ENCODE measurements around the gene NOS3. TPM values are rescaled to one million over a fixed set of nuclear protein-coding genes. Genes with fewer than 3 reads are reported as not detected.
A peak's percentile ranks its signal among the peaks of the same experiment; 100 is the strongest.

The NOS3 gene
- polyA plus RNA-seq, 1 of the 3 experiments (the other 2 are of a cell fraction), result 0.41 TPM

DNA sequence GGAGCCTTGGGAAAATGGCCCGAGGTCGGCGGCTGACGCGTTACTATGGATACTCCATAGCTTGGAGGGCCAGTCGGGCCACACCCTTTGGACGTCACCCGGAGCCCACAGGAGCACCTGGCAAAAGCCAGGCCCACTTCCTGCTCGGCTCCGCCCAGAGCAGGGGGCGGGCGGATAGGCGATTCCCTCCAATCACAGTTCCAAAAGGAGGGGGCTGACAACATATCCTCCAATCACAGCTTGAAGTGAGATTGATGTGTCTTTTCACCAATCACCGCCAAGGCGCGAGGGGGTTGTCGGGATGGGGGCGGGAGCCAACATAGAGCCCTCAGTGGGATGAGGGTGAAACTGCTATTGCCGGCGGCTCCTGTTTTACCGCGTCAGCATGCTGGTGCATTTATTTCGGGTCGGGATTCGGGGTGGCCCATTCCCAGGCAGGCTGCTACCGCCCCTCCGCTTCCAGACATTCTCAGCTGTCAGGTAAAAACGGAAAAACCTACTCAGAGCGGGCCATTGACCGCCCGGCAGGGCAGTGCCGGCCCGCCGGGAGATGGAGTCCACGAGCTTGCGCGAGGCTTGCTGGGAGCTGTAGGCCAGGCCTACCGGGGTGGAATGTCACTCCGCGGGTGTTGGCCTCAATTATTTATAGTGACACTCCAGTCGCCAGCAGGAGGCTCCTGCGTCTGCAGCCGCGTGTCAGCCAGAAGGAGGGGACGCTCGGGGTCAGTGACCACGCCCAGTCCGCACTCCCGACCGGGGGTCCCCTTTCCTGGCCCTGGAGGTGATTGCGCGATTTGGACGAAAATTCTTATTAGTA lies 37.5 kb downstream of the NOS3 start, which contains the start of gene ABCB8:
TSS of gene ABCB8 (plus strand) at position 320 of the 817 bp plus-strand sequence. CDS start at position 386, 66 bp downstream.
- WGBS (ENCODE audit: low lambda C conversion rate), result 2% methylated on average over 44 of the region's 53 CpGs
- peak within 1 kb of the TSS; percentile 69 to 90 for H3K27ac ChIP-seq (ENCODE audit: low read depth in 2 of 2, low read length in 1 of 2)
- no peaks in the 10 kb centered on the region for H4K20me1 ChIP-seq (ENCODE audit: insufficient read depth)
- no peaks in the 10 kb centered on the region for H3K27me3 ChIP-seq (ENCODE audit: insufficient read depth)
- H3K9ac ChIP-seq, result peak within 1 kb of the TSS; percentile 74
- H3K4me3 ChIP-seq (ENCODE audit: low read depth in 2 of 2, low read length in 1 of 2), result peak within 1 kb of the TSS; percentile 84 to 85
- H2AFZ ChIP-seq (ENCODE audit: low read depth), result peak within 1 kb of the TSS; percentile 98
- peaks cover 0 to 15% of the 10 kb centered on the region in 2 experiments for H3K36me3 ChIP-seq (replicated peaks in 1 of 2; ENCODE audit: control insufficient read depth in 1 of 2, insufficient read depth in 2 of 2, low read length in 1 of 2)
- H3K9me3 ChIP-seq, result no peaks in the 10 kb centered on the region
- peaks cover 7 to 10% of the 10 kb centered on the region in 2 experiments; a peak in 2 of 4 replicates for H3K4me1 ChIP-seq (ENCODE audit: control insufficient read depth in 1 of 2, insufficient read depth in 2 of 2, low read depth in 1 of 2, low read length in 1 of 2)
- CTCF ChIA-PET, result interaction anchor here (0.7 to 6.4 kb wide), 26 partner anchors 8 to 250 kb away, joined by 3 to 73 read pairs (median 4); partner anchors contain the start of genes AGAP3, CDK5 and SLC4A2
- DNase-seq, result peak; percentile 100
- POLR2A ChIA-PET, result interaction anchor here (0.9 to 2.3 kb wide), 17 partner anchors 10 to 241 kb away, joined by 3 to 15 read pairs (median 5); partner anchors contain the start of genes ABCF2, CHPF2 and FASTK
- H3K9me2 ChIP-seq, result no peaks in the 10 kb centered on the region
- peaks cover 46% of the 10 kb centered on the region for H3K79me2 ChIP-seq (ENCODE audit: insufficient read depth)
- peak within 1 kb of the TSS; percentile 89 for H3K4me2 ChIP-seq
- H3F3A ChIP-seq (replicated peaks; ENCODE audit: insufficient read depth), result peaks cover 5% of the 10 kb centered on the region
- TF ChIP-seq, protein P1, sequence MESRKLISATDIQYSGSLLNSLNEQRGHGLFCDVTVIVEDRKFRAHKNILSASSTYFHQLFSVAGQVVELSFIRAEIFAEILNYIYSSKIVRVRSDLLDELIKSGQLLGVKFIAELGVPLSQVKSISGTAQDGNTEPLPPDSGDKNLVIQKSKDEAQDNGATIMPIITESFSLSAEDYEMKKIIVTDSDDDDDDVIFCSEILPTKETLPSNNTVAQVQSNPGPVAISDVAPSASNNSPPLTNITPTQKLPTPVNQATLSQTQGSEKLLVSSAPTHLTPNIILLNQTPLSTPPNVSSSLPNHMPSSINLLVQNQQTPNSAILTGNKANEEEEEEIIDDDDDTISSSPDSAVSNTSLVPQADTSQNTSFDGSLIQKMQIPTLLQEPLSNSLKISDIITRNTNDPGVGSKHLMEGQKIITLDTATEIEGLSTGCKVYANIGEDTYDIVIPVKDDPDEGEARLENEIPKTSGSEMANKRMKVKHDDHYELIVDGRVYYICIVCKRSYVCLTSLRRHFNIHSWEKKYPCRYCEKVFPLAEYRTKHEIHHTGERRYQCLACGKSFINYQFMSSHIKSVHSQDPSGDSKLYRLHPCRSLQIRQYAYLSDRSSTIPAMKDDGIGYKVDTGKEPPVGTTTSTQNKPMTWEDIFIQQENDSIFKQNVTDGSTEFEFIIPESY (IDR thresholded peaks at IDR 0.05; ENCODE audit: borderline replicate concordance, low read depth), result no peak
- TF ChIP-seq TEAD4 (IDR thresholded peaks at IDR 0.05; ENCODE audit: borderline replicate concordance, insufficient read depth), result peak; percentile 48; the same call in 1 of the 2 replicates
- peak; percentile 12; the same call in 1 of the 2 replicates for TF ChIP-seq RFX5 (IDR thresholded peaks at IDR 0.05; ENCODE audit: low read length)
- TF ChIP-seq RCOR1 (IDR thresholded peaks at IDR 0.05; ENCODE audit: low read length), result peak; percentile 58; the same call in 1 of the 2 replicates
- TF ChIP-seq RXRA (IDR thresholded peaks at IDR 0.05; ENCODE audit: borderline replicate concordance, low read depth), result no peak
- TF ChIP-seq MEF2A (IDR thresholded peaks at IDR 0.05; ENCODE audit: borderline replicate concordance, low read depth), result no peak
- TF ChIP-seq, protein P2, sequence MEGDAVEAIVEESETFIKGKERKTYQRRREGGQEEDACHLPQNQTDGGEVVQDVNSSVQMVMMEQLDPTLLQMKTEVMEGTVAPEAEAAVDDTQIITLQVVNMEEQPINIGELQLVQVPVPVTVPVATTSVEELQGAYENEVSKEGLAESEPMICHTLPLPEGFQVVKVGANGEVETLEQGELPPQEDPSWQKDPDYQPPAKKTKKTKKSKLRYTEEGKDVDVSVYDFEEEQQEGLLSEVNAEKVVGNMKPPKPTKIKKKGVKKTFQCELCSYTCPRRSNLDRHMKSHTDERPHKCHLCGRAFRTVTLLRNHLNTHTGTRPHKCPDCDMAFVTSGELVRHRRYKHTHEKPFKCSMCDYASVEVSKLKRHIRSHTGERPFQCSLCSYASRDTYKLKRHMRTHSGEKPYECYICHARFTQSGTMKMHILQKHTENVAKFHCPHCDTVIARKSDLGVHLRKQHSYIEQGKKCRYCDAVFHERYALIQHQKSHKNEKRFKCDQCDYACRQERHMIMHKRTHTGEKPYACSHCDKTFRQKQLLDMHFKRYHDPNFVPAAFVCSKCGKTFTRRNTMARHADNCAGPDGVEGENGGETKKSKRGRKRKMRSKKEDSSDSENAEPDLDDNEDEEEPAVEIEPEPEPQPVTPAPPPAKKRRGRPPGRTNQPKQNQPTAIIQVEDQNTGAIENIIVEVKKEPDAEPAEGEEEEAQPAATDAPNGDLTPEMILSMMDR (IDR thresholded peaks at IDR 0.05), result peak; percentile 59
- TF ChIP-seq, protein P3, sequence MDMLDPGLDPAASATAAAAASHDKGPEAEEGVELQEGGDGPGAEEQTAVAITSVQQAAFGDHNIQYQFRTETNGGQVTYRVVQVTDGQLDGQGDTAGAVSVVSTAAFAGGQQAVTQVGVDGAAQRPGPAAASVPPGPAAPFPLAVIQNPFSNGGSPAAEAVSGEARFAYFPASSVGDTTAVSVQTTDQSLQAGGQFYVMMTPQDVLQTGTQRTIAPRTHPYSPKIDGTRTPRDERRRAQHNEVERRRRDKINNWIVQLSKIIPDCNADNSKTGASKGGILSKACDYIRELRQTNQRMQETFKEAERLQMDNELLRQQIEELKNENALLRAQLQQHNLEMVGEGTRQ (IDR thresholded peaks at IDR 0.05; ENCODE audit: borderline replicate concordance, low read depth, low read length), result no peak
- TF ChIP-seq, protein P4, sequence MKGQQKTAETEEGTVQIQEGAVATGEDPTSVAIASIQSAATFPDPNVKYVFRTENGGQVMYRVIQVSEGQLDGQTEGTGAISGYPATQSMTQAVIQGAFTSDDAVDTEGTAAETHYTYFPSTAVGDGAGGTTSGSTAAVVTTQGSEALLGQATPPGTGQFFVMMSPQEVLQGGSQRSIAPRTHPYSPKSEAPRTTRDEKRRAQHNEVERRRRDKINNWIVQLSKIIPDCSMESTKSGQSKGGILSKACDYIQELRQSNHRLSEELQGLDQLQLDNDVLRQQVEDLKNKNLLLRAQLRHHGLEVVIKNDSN (IDR thresholded peaks at IDR 0.05; ENCODE audit: borderline replicate concordance, low read depth), result no peak; the same call in 1 of the 2 replicates
- peak; percentile 86 for TF ChIP-seq ELF1 (IDR thresholded peaks at IDR 0.05)
- TF ChIP-seq CHD2 (IDR thresholded peaks at IDR 0.05; ENCODE audit: low read length, partially characterized antibody), result peak; percentile 95
- peak; percentile 84 for TF ChIP-seq POLR2AphosphoS5 (IDR thresholded peaks at IDR 0.05; ENCODE audit: low read depth, low read length)
- TF ChIP-seq, protein P5, sequence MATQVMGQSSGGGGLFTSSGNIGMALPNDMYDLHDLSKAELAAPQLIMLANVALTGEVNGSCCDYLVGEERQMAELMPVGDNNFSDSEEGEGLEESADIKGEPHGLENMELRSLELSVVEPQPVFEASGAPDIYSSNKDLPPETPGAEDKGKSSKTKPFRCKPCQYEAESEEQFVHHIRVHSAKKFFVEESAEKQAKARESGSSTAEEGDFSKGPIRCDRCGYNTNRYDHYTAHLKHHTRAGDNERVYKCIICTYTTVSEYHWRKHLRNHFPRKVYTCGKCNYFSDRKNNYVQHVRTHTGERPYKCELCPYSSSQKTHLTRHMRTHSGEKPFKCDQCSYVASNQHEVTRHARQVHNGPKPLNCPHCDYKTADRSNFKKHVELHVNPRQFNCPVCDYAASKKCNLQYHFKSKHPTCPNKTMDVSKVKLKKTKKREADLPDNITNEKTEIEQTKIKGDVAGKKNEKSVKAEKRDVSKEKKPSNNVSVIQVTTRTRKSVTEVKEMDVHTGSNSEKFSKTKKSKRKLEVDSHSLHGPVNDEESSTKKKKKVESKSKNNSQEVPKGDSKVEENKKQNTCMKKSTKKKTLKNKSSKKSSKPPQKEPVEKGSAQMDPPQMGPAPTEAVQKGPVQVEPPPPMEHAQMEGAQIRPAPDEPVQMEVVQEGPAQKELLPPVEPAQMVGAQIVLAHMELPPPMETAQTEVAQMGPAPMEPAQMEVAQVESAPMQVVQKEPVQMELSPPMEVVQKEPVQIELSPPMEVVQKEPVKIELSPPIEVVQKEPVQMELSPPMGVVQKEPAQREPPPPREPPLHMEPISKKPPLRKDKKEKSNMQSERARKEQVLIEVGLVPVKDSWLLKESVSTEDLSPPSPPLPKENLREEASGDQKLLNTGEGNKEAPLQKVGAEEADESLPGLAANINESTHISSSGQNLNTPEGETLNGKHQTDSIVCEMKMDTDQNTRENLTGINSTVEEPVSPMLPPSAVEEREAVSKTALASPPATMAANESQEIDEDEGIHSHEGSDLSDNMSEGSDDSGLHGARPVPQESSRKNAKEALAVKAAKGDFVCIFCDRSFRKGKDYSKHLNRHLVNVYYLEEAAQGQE (IDR thresholded peaks at IDR 0.05; ENCODE audit: low read depth, low read length), result no peak; the same call in 1 of the 2 replicates
- TF ChIP-seq MXI1 (IDR thresholded peaks at IDR 0.05; ENCODE audit: low read depth, low read length), result peak; percentile 96
- no peak for TF ChIP-seq FOXM1 (IDR thresholded peaks at IDR 0.05; ENCODE audit: low read depth)
- TF ChIP-seq FOXJ3 (CRISPR knock-in tag; IDR thresholded peaks at IDR 0.05), result no peak
- TF ChIP-seq, protein P6, sequence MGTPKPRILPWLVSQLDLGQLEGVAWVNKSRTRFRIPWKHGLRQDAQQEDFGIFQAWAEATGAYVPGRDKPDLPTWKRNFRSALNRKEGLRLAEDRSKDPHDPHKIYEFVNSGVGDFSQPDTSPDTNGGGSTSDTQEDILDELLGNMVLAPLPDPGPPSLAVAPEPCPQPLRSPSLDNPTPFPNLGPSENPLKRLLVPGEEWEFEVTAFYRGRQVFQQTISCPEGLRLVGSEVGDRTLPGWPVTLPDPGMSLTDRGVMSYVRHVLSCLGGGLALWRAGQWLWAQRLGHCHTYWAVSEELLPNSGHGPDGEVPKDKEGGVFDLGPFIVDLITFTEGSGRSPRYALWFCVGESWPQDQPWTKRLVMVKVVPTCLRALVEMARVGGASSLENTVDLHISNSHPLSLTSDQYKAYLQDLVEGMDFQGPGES (IDR thresholded peaks at IDR 0.05; ENCODE audit: low read depth, low read length), result peak; percentile 98
- TF ChIP-seq, protein P7, sequence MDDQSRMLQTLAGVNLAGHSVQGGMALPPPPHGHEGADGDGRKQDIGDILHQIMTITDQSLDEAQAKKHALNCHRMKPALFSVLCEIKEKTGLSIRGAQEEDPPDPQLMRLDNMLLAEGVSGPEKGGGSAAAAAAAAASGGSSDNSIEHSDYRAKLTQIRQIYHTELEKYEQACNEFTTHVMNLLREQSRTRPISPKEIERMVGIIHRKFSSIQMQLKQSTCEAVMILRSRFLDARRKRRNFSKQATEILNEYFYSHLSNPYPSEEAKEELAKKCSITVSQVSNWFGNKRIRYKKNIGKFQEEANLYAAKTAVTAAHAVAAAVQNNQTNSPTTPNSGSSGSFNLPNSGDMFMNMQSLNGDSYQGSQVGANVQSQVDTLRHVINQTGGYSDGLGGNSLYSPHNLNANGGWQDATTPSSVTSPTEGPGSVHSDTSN (IDR thresholded peaks at IDR 0.05), result peak; percentile 99
- TF ChIP-seq NFIC (IDR thresholded peaks at IDR 0.05; ENCODE audit: borderline replicate concordance), result peak; percentile 55; the same call in 1 of the 2 replicates
